HepG2 (cell line): ENCODE results near the gene APLF. TPM values are rescaled to one million over a fixed set of nuclear protein-coding genes. Genes with fewer than 3 reads are reported as not detected.

Source experiments
- ATAC-seq: fragments of 200-7000 bp; cut with Tn5 transposase; 3 replicates; pipeline ENCODE4 v1.9.1; 2020; ENCODE audit warnings: mild to moderate bottlenecking, moderate library complexity
- BruUV-seq: library from RNA; stranded (reverse); fragments of 400-500 nt; replicated peaks from 2 replicates; lab custom pipeline; 2021; lab: Mats Ljungman, UMichigan
- CTCF ChIA-PET: fragments of 300-600 bp; formaldehyde crosslinking; extraction: SDS; loops from one replicate; lab custom pipeline; 2021; ENCODE audit warnings: low total read pairs, inconsistent platforms, low intra/inter-chr PET ratio; lab: Yijun Ruan, JAX
- POLR2A ChIA-PET: fragments of 350-600 bp; sonication (Branson Sonifier 250); formaldehyde crosslinking; loops from one replicate; lab custom pipeline; 2020; ENCODE audit warnings: antibody characterized with exemption, inconsistent platforms; lab: Yijun Ruan, JAX
- DNase-seq: peaks from one replicate; pipeline ENCODE4 v3.0.0-alpha.2; 2015; ENCODE audit warnings: low spot score
- FAIRE-seq: peaks from 3 replicates; lab custom pipeline; 2011; peaks lifted over from hg19 to GRCh38; lab: Jason Lieb, UNC
- H2AFZ ChIP-seq: one replicate; pipeline ENCODE4 v1.6.1; 2011; ENCODE audit warnings: low read length, inconsistent platforms
- H3K27ac ChIP-seq: fragments of 300-600 bp; 3 replicates; pipeline ENCODE4 v1.8.0; 2011; ENCODE audit warnings: mixed run types, mild to moderate bottlenecking, mixed read lengths, low read length, inconsistent platforms; ENCODE audit not compliant: insufficient read depth; ENCODE audit errors: extremely low read length
- H3K27me3 ChIP-seq, 2 experiments: fragments of 200-600 bp in 1 of 2; 2 replicates in 1 of 2; 3 replicates in 1 of 2; pipeline versions ENCODE4 v1.6.0 to v1.8.0; 2011; ENCODE audit warnings: low read length in 2 of 2, mild to moderate bottlenecking in 2 of 2, moderate library complexity in 2 of 2, inconsistent platforms in 1 of 2; ENCODE audit not compliant: insufficient read depth in 2 of 2, control insufficient read depth in 1 of 2
- H3K36me3 ChIP-seq, 2 experiments: fragments of 200-600 bp in 1 of 2; replicated peaks in 1 of 2; 2 replicates in 1 of 2; 3 replicates in 1 of 2; pipeline versions ENCODE4 v1.5.1 to v1.8.0; 2011; ENCODE audit warnings: low read length in 2 of 2, inconsistent platforms in 1 of 2; ENCODE audit not compliant: insufficient read depth in 2 of 2, control insufficient read depth in 1 of 2
- H3K4me1 ChIP-seq: 2 replicates; pipeline ENCODE4 v1.5.1; 2012; ENCODE audit warnings: low read length, inconsistent platforms; ENCODE audit not compliant: insufficient read depth
- H3K4me2 ChIP-seq: 2 replicates; pipeline ENCODE4 v1.6.0; 2011; ENCODE audit warnings: low read depth, low read length, inconsistent platforms
- H3K4me3 ChIP-seq, 3 experiments: fragments of 200-600 bp in 1 of 3; sonication (generic), shearing (Covaris generic) in 1 of 3; replicated peaks in 1 of 3; 2 replicates each; pipeline ENCODE4 v1.5.1; 2011 to 2016; ENCODE audit warnings: low read length in 3 of 3, inconsistent platforms in 2 of 3, low read depth in 2 of 3, mild to moderate bottlenecking in 2 of 3, control low read depth in 1 of 3, mixed read lengths in 1 of 3; ENCODE audit not compliant: insufficient read depth in 1 of 3
- H3K79me2 ChIP-seq: one replicate; pipeline ENCODE4 v1.6.1; 2011; ENCODE audit warnings: low read length, inconsistent platforms; ENCODE audit not compliant: insufficient read depth
- H3K9ac ChIP-seq: 2 replicates; pipeline ENCODE4 v1.6.0; 2011; ENCODE audit warnings: mild to moderate bottlenecking, low read depth, low read length, inconsistent platforms; ENCODE audit not compliant: insufficient read depth
- H3K9me3 ChIP-seq: 2 replicates; pipeline ENCODE4 v1.5.1; 2012; ENCODE audit warnings: mild to moderate bottlenecking, low read length
- H4K20me1 ChIP-seq: 2 replicates; pipeline ENCODE4 v1.6.0; 2011; ENCODE audit warnings: inconsistent platforms, mild to moderate bottlenecking, low read length, moderate library complexity; ENCODE audit not compliant: insufficient read depth
- BRCA1 ChIP-seq: sonication (generic); formaldehyde crosslinking; IDR thresholded peaks from 2 replicates; pipeline ENCODE4 v1.4.0; 2020; ENCODE audit warnings: missing genetic modification reagents
- EZH2 ChIP-seq: conservative IDR thresholded peaks from 2 replicates; pipeline ENCODE4 v1.6.1; 2012; ENCODE audit warnings: mild to moderate bottlenecking, low read depth, low read length, moderate library complexity
- KLF12 ChIP-seq: sonication (generic); formaldehyde crosslinking; IDR thresholded peaks from 2 replicates; pipeline ENCODE4 v1.4.0; 2020; ENCODE audit warnings: missing genetic modification reagents, borderline replicate concordance
- NR1H2 ChIP-seq: sonication (generic); formaldehyde crosslinking; IDR thresholded peaks from 2 replicates; pipeline ENCODE4 v1.8.1; 2022; ENCODE audit warnings: low read depth, missing genetic modification reagents, borderline replicate concordance
- POGZ ChIP-seq: sonication (generic); formaldehyde crosslinking; IDR thresholded peaks from 2 replicates; pipeline ENCODE4 v1.4.0; 2020; ENCODE audit warnings: mild to moderate bottlenecking, missing genetic modification reagents
- SOX5 ChIP-seq: IDR thresholded peaks from 2 replicates; pipeline ENCODE4 v1.6.1; 2016; ENCODE audit warnings: borderline replicate concordance
- SPEN ChIP-seq: sonication (generic); formaldehyde crosslinking; IDR thresholded peaks from 2 replicates; pipeline ENCODE4 v1.5.1; 2020; ENCODE audit warnings: low read depth, mild to moderate bottlenecking, missing genetic modification reagents
- XBP1 ChIP-seq: sonication (generic); formaldehyde crosslinking; IDR thresholded peaks from 2 replicates; pipeline ENCODE4 v1.5.0; 2020; ENCODE audit warnings: missing genetic modification reagents
- ZNF256 ChIP-seq: sonication (generic); formaldehyde crosslinking; conservative IDR thresholded peaks from 2 replicates; pipeline ENCODE4 v1.4.0; 2020; ENCODE audit warnings: missing genetic modification reagents
- WGBS: methylation state at CpG from one replicate; pipeline ENCODE4 v1.1.6; 2017; ENCODE audit warnings: low lambda C conversion rate; 5-methylcytosine and 5-hydroxymethylcytosine counted together
- in situ Hi-C: cut with HindIII; loops from 2 replicates; pipeline ENCODE4 v1.10.0; 2017; ENCODE audit warnings: low pct_unique_long_range_greater_than_20kb; ENCODE audit not compliant: extremely low pct_ligation_motif_present
- intact Hi-C: fragments of 100-400 bp; cut with micrococcal nuclease; formaldehyde crosslinking; loops from one replicate; pipeline ENCODE4 v1.10.0; 2022; ENCODE audit not compliant: unreplicated experiment
- polyA plus RNA-seq, 8 experiments: library from polyadenylated mRNA; depleted of rRNA in 3 of 8; stranded (reverse) in 7 of 8; unstranded in 1 of 8; fragments of >200 nt; fragmentation: Illumina TruSeq in 4 of 8; extraction: Trizol in 4 of 8; gene quantifications; 2 replicates each; pipeline versions ENCODE4 v1.2.1 to v1.2.3, GENCODE V29; 2011 to 2016; ENCODE audit warnings: low read depth in 4 of 8, missing spikeins in 1 of 8, mixed read lengths in 1 of 8; ENCODE audit not compliant: insufficient read depth in 1 of 8
- total RNA-seq, 5 experiments: library from RNA; depleted of rRNA; stranded (reverse); fragments of >200 nt; fragmentation: Illumina TruSeq; extraction: Trizol; gene quantifications; 2 replicates each; pipeline ENCODE4 v1.2.3, GENCODE V29; 2016; ENCODE audit warnings: low read depth in 1 of 5
- TF ChIP-seq, protein P1 (sequence below): sonication (generic); formaldehyde crosslinking; IDR thresholded peaks from 2 replicates; pipeline ENCODE4 v1.4.0; 2020; ENCODE audit warnings: mild to moderate bottlenecking, missing genetic modification reagents, borderline replicate concordance
- TF ChIP-seq, protein P2 (sequence below): fragments of 450-650 bp; IDR thresholded peaks from 2 replicates; pipeline ENCODE4 v1.6.1; 2017; ENCODE audit warnings: mild to moderate bottlenecking
- TF ChIP-seq, protein P3 (sequence below): sonication (generic); formaldehyde crosslinking; IDR thresholded peaks from 2 replicates; pipeline ENCODE4 v1.4.0; 2020; ENCODE audit warnings: mild to moderate bottlenecking, missing genetic modification reagents
- TF ChIP-seq, protein P4 (sequence below): sonication (generic); formaldehyde crosslinking; IDR thresholded peaks from 2 replicates; pipeline ENCODE4 v1.4.0; 2020; ENCODE audit warnings: mild to moderate bottlenecking, low read depth, missing genetic modification reagents
- TF ChIP-seq, protein P5 (sequence below): sonication (generic); formaldehyde crosslinking; IDR thresholded peaks from 2 replicates; pipeline ENCODE4 v1.8.0; 2022; ENCODE audit warnings: low read depth, missing genetic modification reagents

APLF gene
- total and polyA plus RNA-seq, 2 of the 13 experiments (the other 11 are each of a cell fraction or from before 2014, with no cell fraction given), result 0.45 to 2.2 TPM

DNA sequence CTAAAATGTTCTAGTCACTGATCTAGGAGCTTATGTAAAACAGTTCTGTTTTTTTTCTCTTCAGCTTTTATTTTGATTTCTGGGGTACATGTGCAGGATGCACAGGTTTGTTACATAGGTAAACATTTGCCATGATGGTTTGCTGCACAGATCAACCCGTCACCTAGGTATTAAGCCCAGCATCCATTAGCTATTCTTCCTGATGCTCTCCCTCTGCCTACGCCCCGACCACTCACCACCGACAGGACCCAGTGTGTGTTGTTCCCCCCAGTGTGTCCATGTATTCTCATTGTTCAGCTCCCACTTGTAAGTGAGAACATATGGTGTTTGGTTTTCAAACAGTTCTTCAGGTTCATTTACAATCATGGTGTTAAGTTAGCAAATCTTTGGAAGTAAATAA is 91.2 kb downstream of the APLF start (continued):
- TF ChIP-seq POGZ (CRISPR knock-in tag) (no peak), KLF12 (CRISPR knock-in tag) (no peak)

DNA sequence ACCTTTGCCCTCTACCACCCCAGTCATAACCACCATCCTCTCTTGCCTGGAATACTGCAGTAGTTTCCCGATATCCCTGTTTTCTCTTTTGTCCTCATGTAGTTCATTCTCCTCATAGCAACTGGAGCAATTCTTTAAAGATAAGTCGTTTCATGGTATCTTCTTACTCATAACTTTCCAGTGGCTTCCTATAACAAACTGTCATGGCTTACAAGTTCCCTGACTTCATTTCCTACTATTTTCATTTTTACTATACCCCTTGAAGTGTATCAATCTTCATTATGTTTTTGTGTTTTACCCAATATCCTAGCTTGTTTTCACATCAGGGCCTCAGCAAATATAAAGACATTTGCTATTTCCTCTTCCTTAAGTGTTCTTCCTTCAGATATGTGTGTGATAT is 92.3 kb downstream of the APLF start:
- DNase-seq (no peak), FAIRE-seq (no peak), ATAC-seq (no peak)
- no peaks in the 10 kb centered on the region for H3K27me3 ChIP-seq
- H3K79me2 ChIP-seq, result no peaks in the 10 kb centered on the region
- POLR2A ChIA-PET, result no interaction called here
- H3K9ac ChIP-seq, result no peak overlapping the region
- CTCF ChIA-PET, result no interaction called here
- no peak overlapping the region for H3K4me2 ChIP-seq
- H3K27ac ChIP-seq, result no peak overlapping the region
- H2AFZ ChIP-seq, result no peak overlapping the region
- no peak overlapping the region for H3K4me3 ChIP-seq
- WGBS, result 25% methylated on average over 2 of the region's 2 CpGs
- H3K36me3 ChIP-seq, result no peaks in the 10 kb centered on the region
- H3K9me3 ChIP-seq, result no peaks in the 10 kb centered on the region
- no peaks in the 10 kb centered on the region for H4K20me1 ChIP-seq
- peaks cover 18% of the 10 kb centered on the region for H3K4me1 ChIP-seq
- in situ Hi-C loops (no loop called here), intact Hi-C loops (no loop called here)
- BruUV-seq, result no TSS peak
- TF ChIP-seq, protein P1, sequence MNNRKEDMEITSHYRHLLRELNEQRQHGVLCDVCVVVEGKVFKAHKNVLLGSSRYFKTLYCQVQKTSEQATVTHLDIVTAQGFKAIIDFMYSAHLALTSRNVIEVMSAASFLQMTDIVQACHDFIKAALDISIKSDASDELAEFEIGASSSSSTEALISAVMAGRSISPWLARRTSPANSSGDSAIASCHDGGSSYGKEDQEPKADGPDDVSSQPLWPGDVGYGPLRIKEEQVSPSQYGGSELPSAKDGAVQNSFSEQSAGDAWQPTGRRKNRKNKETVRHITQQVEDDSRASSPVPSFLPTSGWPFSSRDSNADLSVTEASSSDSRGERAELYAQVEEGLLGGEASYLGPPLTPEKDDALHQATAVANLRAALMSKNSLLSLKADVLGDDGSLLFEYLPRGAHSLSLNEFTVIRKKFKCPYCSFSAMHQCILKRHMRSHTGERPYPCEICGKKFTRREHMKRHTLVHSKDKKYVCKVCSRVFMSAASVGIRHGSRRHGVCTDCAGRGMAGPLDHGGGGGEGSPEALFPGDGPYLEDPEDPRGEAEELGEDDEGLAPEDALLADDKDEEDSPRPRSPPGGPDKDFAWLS (CRISPR knock-in tag), result no peak
- no peak for TF ChIP-seq EZH2
- no peak for TF ChIP-seq BRCA1
- no peak for TF ChIP-seq SOX5 (CRISPR knock-in tag)
- no peak for TF ChIP-seq ZNF256 (CRISPR knock-in tag)
- TF ChIP-seq SPEN (CRISPR knock-in tag), result no peak
- no peak for TF ChIP-seq NR1H2
- TF ChIP-seq, protein P2, sequence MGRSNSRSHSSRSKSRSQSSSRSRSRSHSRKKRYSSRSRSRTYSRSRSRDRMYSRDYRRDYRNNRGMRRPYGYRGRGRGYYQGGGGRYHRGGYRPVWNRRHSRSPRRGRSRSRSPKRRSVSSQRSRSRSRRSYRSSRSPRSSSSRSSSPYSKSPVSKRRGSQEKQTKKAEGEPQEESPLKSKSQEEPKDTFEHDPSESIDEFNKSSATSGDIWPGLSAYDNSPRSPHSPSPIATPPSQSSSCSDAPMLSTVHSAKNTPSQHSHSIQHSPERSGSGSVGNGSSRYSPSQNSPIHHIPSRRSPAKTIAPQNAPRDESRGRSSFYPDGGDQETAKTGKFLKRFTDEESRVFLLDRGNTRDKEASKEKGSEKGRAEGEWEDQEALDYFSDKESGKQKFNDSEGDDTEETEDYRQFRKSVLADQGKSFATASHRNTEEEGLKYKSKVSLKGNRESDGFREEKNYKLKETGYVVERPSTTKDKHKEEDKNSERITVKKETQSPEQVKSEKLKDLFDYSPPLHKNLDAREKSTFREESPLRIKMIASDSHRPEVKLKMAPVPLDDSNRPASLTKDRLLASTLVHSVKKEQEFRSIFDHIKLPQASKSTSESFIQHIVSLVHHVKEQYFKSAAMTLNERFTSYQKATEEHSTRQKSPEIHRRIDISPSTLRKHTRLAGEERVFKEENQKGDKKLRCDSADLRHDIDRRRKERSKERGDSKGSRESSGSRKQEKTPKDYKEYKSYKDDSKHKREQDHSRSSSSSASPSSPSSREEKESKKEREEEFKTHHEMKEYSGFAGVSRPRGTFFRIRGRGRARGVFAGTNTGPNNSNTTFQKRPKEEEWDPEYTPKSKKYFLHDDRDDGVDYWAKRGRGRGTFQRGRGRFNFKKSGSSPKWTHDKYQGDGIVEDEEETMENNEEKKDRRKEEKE, result no peak
- TF ChIP-seq XBP1, result no peak
- TF ChIP-seq, protein P3, sequence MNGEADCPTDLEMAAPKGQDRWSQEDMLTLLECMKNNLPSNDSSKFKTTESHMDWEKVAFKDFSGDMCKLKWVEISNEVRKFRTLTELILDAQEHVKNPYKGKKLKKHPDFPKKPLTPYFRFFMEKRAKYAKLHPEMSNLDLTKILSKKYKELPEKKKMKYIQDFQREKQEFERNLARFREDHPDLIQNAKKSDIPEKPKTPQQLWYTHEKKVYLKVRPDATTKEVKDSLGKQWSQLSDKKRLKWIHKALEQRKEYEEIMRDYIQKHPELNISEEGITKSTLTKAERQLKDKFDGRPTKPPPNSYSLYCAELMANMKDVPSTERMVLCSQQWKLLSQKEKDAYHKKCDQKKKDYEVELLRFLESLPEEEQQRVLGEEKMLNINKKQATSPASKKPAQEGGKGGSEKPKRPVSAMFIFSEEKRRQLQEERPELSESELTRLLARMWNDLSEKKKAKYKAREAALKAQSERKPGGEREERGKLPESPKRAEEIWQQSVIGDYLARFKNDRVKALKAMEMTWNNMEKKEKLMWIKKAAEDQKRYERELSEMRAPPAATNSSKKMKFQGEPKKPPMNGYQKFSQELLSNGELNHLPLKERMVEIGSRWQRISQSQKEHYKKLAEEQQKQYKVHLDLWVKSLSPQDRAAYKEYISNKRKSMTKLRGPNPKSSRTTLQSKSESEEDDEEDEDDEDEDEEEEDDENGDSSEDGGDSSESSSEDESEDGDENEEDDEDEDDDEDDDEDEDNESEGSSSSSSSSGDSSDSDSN, result no peak
- TF ChIP-seq, protein P4, sequence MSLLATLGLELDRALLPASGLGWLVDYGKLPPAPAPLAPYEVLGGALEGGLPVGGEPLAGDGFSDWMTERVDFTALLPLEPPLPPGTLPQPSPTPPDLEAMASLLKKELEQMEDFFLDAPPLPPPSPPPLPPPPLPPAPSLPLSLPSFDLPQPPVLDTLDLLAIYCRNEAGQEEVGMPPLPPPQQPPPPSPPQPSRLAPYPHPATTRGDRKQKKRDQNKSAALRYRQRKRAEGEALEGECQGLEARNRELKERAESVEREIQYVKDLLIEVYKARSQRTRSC (CRISPR knock-in tag), result no peak
- TF ChIP-seq, protein P5, sequence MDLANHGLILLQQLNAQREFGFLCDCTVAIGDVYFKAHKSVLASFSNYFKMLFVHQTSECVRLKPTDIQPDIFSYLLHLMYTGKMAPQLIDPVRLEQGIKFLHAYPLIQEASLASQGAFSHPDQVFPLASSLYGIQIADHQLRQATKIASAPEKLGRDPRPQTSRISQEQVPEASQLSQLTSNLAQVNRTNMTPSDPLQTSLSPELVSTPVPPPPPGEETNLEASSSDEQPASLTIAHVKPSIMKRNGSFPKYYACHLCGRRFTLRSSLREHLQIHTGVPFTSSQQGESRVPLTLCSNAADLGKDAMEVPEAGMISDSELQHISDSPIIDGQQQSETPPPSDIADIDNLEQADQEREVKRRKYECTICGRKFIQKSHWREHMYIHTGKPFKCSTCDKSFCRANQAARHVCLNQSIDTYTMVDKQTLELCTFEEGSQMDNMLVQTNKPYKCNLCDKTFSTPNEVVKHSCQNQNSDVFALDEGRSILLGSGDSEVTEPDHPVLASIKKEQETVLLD (CRISPR knock-in tag), result no peak
